Left ventricle myocardium inferior (tissue), 1 donor: ENCODE results near the gene SFI1. TPM values are rescaled to one million over a fixed set of nuclear protein-coding genes. Genes with fewer than 3 reads are reported as not detected.

Experiments used
- DNase-seq: peaks from one replicate; pipeline ENCODE4 v3.0.0-alpha.2; 2020
- H3K27ac ChIP-seq: fragments of 200-600 bp; replicated peaks from 2 replicates; pipeline ENCODE4 v1.8.0; 2021
- H3K27me3 ChIP-seq: fragments of 200-600 bp; 2 replicates; pipeline ENCODE4 v1.8.0; 2021; ENCODE audit warnings: low read depth
- H3K36me3 ChIP-seq: fragments of 200-600 bp; 2 replicates; pipeline ENCODE4 v1.8.0; 2021
- H3K4me1 ChIP-seq: fragments of 200-600 bp; 2 replicates; pipeline ENCODE4 v1.8.0; 2021
- H3K4me3 ChIP-seq: fragments of 200-600 bp; 2 replicates; pipeline ENCODE4 v1.8.0; 2021; ENCODE audit warnings: mild to moderate bottlenecking, moderate library complexity
- H3K9me3 ChIP-seq: fragments of 200-600 bp; replicated peaks from 2 replicates; pipeline ENCODE4 v1.8.0; 2021
- intact Hi-C: fragments of 100-400 bp; cut with micrococcal nuclease; formaldehyde crosslinking; loops from one replicate; pipeline ENCODE4 v1.11.0; 2022
- total RNA-seq: library from RNA; stranded (reverse); fragmentation: NEBNext Ultra II Directional; extraction: Animal tissue kit (Norgen Biotek cat#: 25700); gene quantifications from one replicate; pipeline ENCODE4 v1.2.1, GENCODE V29; 2021
- TF ChIP-seq, protein P1 (sequence below): fragments of 200-600 bp; IDR thresholded peaks from 2 replicates; pipeline ENCODE4 v1.8.0; 2021; ENCODE audit warnings: antibody characterized with exemption, mild to moderate bottlenecking, borderline replicate concordance
- donor health status: DM: no; HTN: yes; CAD: no; lungs with severe emphysema.

The SFI1 gene
- total RNA-seq, 1 donor from 2014 or later, result 6.8 TPM

DNA sequence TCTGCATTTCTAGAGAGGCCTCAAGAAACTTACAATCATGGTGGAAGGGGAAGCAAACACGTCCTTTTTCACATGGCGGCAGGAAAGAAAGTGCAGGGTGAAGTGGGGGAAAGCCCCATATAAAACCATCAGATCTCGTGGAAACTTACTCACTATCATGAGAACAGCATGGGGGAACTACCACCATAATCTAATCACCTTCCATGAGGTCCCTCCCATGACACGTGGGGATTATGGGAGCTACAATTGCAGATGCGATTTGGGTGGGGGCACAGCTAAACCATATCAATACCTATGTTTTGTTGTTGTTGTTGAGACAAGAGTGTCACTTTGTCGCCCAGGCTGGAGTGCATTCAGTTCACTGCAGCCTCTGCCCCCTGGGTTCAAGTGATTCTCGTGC is 29.9 kb downstream of the SFI1 start:
- Histone ChIP-seq H3K4me1 (peaks cover 5% of the 10 kb centered on the region), H3K9me3 (no peaks in the 10 kb centered on the region), H3K27ac (no peak overlapping the region), H3K27me3 (no peaks in the 10 kb centered on the region), H3K4me3 (no peak overlapping the region), H3K36me3 (no peaks in the 10 kb centered on the region)
- DNase-seq, result no peak
- TF ChIP-seq, protein P1, sequence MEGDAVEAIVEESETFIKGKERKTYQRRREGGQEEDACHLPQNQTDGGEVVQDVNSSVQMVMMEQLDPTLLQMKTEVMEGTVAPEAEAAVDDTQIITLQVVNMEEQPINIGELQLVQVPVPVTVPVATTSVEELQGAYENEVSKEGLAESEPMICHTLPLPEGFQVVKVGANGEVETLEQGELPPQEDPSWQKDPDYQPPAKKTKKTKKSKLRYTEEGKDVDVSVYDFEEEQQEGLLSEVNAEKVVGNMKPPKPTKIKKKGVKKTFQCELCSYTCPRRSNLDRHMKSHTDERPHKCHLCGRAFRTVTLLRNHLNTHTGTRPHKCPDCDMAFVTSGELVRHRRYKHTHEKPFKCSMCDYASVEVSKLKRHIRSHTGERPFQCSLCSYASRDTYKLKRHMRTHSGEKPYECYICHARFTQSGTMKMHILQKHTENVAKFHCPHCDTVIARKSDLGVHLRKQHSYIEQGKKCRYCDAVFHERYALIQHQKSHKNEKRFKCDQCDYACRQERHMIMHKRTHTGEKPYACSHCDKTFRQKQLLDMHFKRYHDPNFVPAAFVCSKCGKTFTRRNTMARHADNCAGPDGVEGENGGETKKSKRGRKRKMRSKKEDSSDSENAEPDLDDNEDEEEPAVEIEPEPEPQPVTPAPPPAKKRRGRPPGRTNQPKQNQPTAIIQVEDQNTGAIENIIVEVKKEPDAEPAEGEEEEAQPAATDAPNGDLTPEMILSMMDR, result no peak
- intact Hi-C loops, result no loop called here

DNA sequence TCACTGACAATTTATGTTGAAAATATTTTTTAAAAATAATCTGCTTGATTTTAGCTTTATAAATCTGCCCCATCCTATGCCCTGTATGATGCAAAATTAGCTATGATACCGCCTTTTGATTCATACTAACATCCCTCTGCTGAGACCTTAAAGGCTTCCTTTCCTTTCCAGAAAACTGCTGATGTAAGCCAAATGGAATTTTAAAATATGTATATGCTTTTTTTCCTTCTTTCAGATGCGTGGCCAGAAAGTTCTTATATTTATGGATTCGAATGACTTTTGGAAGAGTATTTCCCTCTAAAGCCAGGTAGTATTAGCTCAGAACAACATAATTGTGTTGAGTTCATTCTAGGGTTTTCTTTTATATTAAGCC is 34.5 kb downstream of the SFI1 start:
- Histone ChIP-seq H3K4me3 (no peak overlapping the region), H3K36me3 (no peaks in the 10 kb centered on the region), H3K9me3 (no peaks in the 10 kb centered on the region), H3K4me1 (peaks cover 5% of the 10 kb centered on the region), H3K27me3 (no peaks in the 10 kb centered on the region), H3K27ac (no peak overlapping the region)
- no peak for DNase-seq
- intact Hi-C loops, result no loop called here
- TF ChIP-seq, protein P1, result no peak

GRCh38 chr22:31532060-31532459 is 35.7 kb downstream of the SFI1 start:
- H3K27me3 ChIP-seq, result no peaks in the 10 kb centered on the region
- TF ChIP-seq, protein P1, result no peak
- H3K36me3 ChIP-seq, result no peaks in the 10 kb centered on the region
- H3K4me1 ChIP-seq, result peaks cover 5% of the 10 kb centered on the region
- no peaks in the 10 kb centered on the region for H3K9me3 ChIP-seq
- intact Hi-C loops, result no loop called here
- H3K27ac ChIP-seq, result no peak overlapping the region
- H3K4me3 ChIP-seq, result no peak overlapping the region
- no peak for DNase-seq

DNA sequence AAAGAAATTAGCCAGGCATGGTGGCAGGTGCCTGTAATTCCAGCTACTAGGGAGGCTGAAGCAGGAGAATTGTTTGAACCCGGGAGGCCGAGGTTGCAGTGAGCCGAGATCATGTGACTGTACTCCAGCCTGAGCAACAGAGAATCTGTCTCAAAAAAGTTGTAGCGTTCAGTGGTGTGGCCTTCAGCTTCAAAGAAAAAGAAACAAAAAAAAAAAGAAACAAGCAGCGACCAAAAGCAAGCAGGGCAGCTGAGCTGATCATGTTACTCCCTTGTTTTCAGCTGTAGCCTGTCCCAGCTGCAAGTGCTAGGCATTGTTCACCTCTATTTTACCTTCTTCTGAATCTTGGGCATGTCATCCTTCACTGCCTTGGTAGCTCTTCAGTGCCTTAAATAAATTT is 37.0 kb downstream of the SFI1 start:
- intact Hi-C loops, result no loop called here
- TF ChIP-seq, protein P1, result no peak
- H3K36me3 ChIP-seq, result no peaks in the 10 kb centered on the region

DNA sequence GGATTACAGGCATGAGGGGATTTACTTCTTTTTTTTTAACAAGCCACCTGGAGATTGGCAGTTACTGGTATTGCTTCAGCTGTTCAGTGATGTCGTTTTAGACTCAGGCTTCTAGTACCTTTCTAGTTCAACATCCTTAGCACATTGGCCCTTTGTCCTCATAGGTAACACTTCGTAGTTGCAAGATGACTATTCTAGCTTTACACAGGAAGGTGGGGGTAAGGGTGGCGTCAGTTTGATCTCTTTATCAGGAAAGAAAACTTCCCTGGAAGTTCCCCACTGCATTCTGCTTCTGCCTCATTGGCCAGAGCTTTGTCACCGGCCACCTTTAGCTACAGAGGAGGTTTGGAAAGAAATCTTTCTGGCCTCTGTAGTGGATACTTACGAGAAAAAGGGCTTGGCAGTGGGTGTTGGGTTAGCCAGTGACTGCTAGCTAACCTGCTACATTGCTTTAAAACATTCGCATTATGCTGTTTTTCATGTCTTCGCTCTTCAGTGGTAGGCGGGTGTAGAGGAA is 40.7 kb downstream of the SFI1 start:
- no peaks in the 10 kb centered on the region for H3K27me3 ChIP-seq
- intact Hi-C loops, result no loop called here
- no peaks in the 10 kb centered on the region for H3K9me3 ChIP-seq
- H3K4me3 ChIP-seq, result no peak overlapping the region
- TF ChIP-seq, protein P1, result no peak
- DNase-seq, result no peak
- no peaks in the 10 kb centered on the region for H3K4me1 ChIP-seq
- no peak overlapping the region for H3K27ac ChIP-seq
- no peaks in the 10 kb centered on the region for H3K36me3 ChIP-seq

More for the DNA sequence above, 37.0 kb downstream of the SFI1 start:
- Histone ChIP-seq H3K9me3 (no peaks in the 10 kb centered on the region), H3K4me3 (no peak overlapping the region), H3K4me1 (peaks cover 5% of the 10 kb centered on the region), H3K27ac (no peak overlapping the region), H3K27me3 (no peaks in the 10 kb centered on the region)
- no peak for DNase-seq
